Gastroesophageal sphincter (tissue), 4 donors: ENCODE measurements around the gene FAM234A. TPM values are rescaled to one million over a fixed set of nuclear protein-coding genes. Genes with fewer than 3 reads are reported as not detected.
"Not testable (repeated sequence)": the region's sequence is repeated elsewhere in the genome, so short reads cannot be mapped to it uniquely, and the experiment has no call there.

Experiments
- ATAC-seq: fragments of 150-250 bp; one replicate; pipeline ENCODE4 v1.9.1; 2016; ENCODE audit warnings: mild to moderate bottlenecking, moderate library complexity
- H3K27ac ChIP-seq, 4 donors: fragments of 200-600 bp; sonication (generic) in 3 of 4; 1 replicate in 3 of 4; 2 replicates in 1 of 4; pipeline ENCODE4 v1.5.1; 2016 to 2019
- H3K27me3 ChIP-seq: fragments of 200-600 bp; sonication (generic); one replicate; pipeline ENCODE4 v1.5.1; 2019
- H3K36me3 ChIP-seq, 2 donors: fragments of 200-600 bp; sonication (generic); one replicate each; pipeline ENCODE4 v1.5.1; 2019; ENCODE audit warnings: control low read depth in 1 of 2
- H3K4me1 ChIP-seq, 3 donors: fragments of 200-600 bp; sonication (generic); 1 replicate in 2 of 3; 2 replicates in 1 of 3; pipeline ENCODE4 v1.5.1; 2016 to 2019; ENCODE audit warnings: control low read depth in 2 of 3
- H3K4me3 ChIP-seq, 2 donors: fragments of 200-600 bp; sonication (generic); one replicate each; pipeline ENCODE4 v1.5.1; 2019; ENCODE audit warnings: mild to moderate bottlenecking in 1 of 2, moderate library complexity in 1 of 2
- H3K9me3 ChIP-seq, 3 donors: fragments of 200-600 bp; sonication (generic); one replicate each; pipeline ENCODE4 v1.5.1; 2017 to 2019; ENCODE audit warnings: control low read depth in 2 of 3
- EP300 ChIP-seq: sonication (generic); formaldehyde crosslinking; IDR thresholded peaks from one replicate; pipeline ENCODE4 v1.6.1; 2017; ENCODE audit warnings: antibody characterized with exemption, mild to moderate bottlenecking
- POLR2A ChIP-seq, 2 donors: fragments of 450-650 bp; IDR thresholded peaks; one replicate each; pipeline ENCODE4 v1.6.1; 2017; ENCODE audit warnings: antibody characterized with exemption in 2 of 2, mild to moderate bottlenecking in 2 of 2, moderate library complexity in 1 of 2
- POLR2AphosphoS5 ChIP-seq: sonication (generic); formaldehyde crosslinking; IDR thresholded peaks from one replicate; pipeline ENCODE4 v1.6.1; 2017; ENCODE audit warnings: antibody characterized with exemption
- WGBS, 2 donors: methylation state at CpG; one replicate each; pipeline ENCODE4 v1.1.5; 2018; ENCODE audit warnings: low coverage in 1 of 2; 5-methylcytosine and 5-hydroxymethylcytosine counted together
- total RNA-seq, 4 donors: library from RNA; depleted of rRNA; stranded (reverse); fragments of >200 nt; gene quantifications; one replicate each; pipeline ENCODE4 v1.1.0, GENCODE V29; 2016
- TF ChIP-seq, protein P1 (sequence below), 4 experiments: fragments of 200-600 bp in 2 of 4; fragments of 450-650 bp in 2 of 4; sonication (generic) in 1 of 4; IDR thresholded peaks; one replicate each; pipeline ENCODE4 v1.5.1; 2017 to 2019; ENCODE audit warnings: antibody characterized with exemption in 4 of 4, mild to moderate bottlenecking in 2 of 4, moderate library complexity in 2 of 4

FAM234A gene
- total RNA-seq, 4 donors from 2014 or later: 54.5 to 123 (median 93.2) TPM

- Histone ChIP-seq H3K9me3 (no peaks in the 10 kb centered on the region), H3K27ac (no peak overlapping the region), H3K36me3 (peaks cover 0 to 100% of the 10 kb centered on the region in 2 donors), H3K4me1 (no peaks in the 10 kb centered on the region), H3K27me3 (no peaks in the 10 kb centered on the region), H3K4me3 (no peak overlapping the region)
- no peak for ATAC-seq
- 90 to 94% methylated on average over 3 of the region's 3 CpGs for WGBS, 2 donors
- TF ChIP-seq POLR2A (IDR thresholded peaks at IDR 0.05) (no peak), EP300 (no peak), POLR2AphosphoS5 (no peak)
- TF ChIP-seq, protein P1, sequence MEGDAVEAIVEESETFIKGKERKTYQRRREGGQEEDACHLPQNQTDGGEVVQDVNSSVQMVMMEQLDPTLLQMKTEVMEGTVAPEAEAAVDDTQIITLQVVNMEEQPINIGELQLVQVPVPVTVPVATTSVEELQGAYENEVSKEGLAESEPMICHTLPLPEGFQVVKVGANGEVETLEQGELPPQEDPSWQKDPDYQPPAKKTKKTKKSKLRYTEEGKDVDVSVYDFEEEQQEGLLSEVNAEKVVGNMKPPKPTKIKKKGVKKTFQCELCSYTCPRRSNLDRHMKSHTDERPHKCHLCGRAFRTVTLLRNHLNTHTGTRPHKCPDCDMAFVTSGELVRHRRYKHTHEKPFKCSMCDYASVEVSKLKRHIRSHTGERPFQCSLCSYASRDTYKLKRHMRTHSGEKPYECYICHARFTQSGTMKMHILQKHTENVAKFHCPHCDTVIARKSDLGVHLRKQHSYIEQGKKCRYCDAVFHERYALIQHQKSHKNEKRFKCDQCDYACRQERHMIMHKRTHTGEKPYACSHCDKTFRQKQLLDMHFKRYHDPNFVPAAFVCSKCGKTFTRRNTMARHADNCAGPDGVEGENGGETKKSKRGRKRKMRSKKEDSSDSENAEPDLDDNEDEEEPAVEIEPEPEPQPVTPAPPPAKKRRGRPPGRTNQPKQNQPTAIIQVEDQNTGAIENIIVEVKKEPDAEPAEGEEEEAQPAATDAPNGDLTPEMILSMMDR (IDR thresholded peaks at IDR 0.05): no peak
Measured at GRCh38 chr16:212999-213398, 21.6 kb upstream of the FAM234A start.

- no peak overlapping the region for H3K4me3 ChIP-seq
- H3K36me3 ChIP-seq: peaks cover 0 to 100% of the 10 kb centered on the region in 2 donors
- ATAC-seq: no peak
- H3K9me3 ChIP-seq: no peaks in the 10 kb centered on the region
- no peaks in the 10 kb centered on the region for H3K4me1 ChIP-seq
- TF ChIP-seq POLR2AphosphoS5 (no peak), EP300 (no peak), POLR2A (IDR thresholded peaks at IDR 0.05) (no peak)
- TF ChIP-seq, protein P1 (IDR thresholded peaks at IDR 0.05): no peak
- no peak overlapping the region for H3K27ac ChIP-seq
- WGBS, 2 donors: 51 to 66% methylated on average over 4 of the region's 4 CpGs
- no peaks in the 10 kb centered on the region for H3K27me3 ChIP-seq
Measured at GRCh38 chr16:220021-220420, 14.6 kb upstream of the FAM234A start.

GRCh38 chr16:228151-228851, 6.3 kb upstream of the FAM234A start:
- Histone ChIP-seq H3K4me1 (peaks cover 0 to 32% (median 11%) of the 10 kb centered on the region in 3 donors), H3K36me3 (peaks cover 0 to 45% of the 10 kb centered on the region in 2 donors), H3K4me3 (peak overlapping the region; percentile 84 to 91), H3K27ac (peak overlapping the region; percentile 96 to 99 (median 98)), H3K9me3 (no peaks in the 10 kb centered on the region), H3K27me3 (no peaks in the 10 kb centered on the region)
- WGBS, 2 donors: 12% methylated on average over 5 to 9 of the region's 9 CpGs
- TF ChIP-seq POLR2A (IDR thresholded peaks at IDR 0.05): no peak
- no peak for TF ChIP-seq EP300
- ATAC-seq: no peak

DNA sequence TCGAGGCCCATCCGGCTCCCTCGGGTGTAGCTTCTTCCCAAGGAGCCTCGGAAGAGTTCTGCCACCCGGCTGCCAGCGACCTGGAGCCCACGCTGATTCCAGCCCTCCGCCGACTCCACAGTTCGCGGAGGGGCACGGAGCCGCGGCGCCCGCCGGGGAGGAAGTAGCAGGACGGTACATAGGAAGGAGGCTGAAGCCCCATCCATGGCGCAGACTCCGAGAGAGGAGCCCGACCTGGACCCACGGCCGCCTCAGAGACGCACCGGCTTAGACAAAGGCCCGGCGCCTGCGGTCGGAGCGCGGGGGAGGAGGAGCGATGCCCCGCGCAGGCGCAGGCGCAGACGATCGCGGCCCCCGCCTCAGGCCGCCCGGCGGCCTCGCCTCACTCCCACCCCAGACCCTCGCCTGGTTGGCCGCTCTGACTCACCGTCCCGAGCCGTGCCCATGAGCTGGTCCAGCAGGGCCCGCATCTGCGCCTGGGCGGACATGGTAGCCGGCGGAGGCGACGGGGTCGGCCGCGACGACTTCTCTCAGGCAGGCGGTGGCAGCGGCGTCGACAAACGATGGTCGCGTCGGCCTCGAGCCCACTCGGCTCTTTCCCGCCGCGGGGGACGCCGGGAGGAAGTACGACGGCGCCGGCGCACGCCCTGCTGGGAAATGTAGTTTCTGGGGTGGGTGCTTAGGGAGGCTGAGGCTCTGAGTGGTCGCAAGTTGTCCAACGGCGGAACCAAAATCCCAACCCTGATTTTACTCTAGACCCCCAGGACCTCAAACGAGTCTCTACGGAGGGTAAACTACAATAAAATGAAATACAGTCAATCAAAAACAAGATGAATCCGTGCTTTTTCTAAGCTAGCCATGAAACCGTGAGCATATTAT, 5.5 kb upstream of the FAM234A start, which contains the start of gene LUC7L:
Gene LUC7L, minus strand, starts transcription at position 598 of the 879 bp plus-strand sequence. Its CDS starts 110 bp downstream, at position 488.
- 7 to 12% methylated on average over 7 to 11 of the region's 88 CpGs for WGBS, 2 donors
- no peak for TF ChIP-seq EP300
- TF ChIP-seq, protein P1 (IDR thresholded peaks at IDR 0.05): peak in 2 of 4 experiments; percentile 16 to 17
- peak; percentile 93 to 94 for TF ChIP-seq POLR2A (IDR thresholded peaks at IDR 0.05)
- peak; percentile 98 for TF ChIP-seq POLR2AphosphoS5
- peak within 1 kb of the TSS; percentile 84 to 91 for H3K4me3 ChIP-seq
- ATAC-seq: peak; percentile 95
- H3K36me3 ChIP-seq: peaks cover 0 to 37% of the 10 kb centered on the region in 2 donors
- peak within 1 kb of the TSS; percentile 96 to 99 (median 98) for H3K27ac ChIP-seq
- no peaks in the 10 kb centered on the region for H3K9me3 ChIP-seq
- peaks cover 0 to 36% (median 11%) of the 10 kb centered on the region in 3 donors for H3K4me1 ChIP-seq
- H3K27me3 ChIP-seq: no peaks in the 10 kb centered on the region

- H3K4me3 ChIP-seq: peak overlapping the region; percentile 84 to 91
- TF ChIP-seq POLR2A (IDR thresholded peaks at IDR 0.05) (no peak), EP300 (no peak)
- TF ChIP-seq, protein P1 (IDR thresholded peaks at IDR 0.05): no peak
- peak overlapping the region in 3 of 4 donors; percentile 96 to 99 (median 99) for H3K27ac ChIP-seq
- 72 to 78% methylated on average over 18 to 22 of the region's 22 CpGs for WGBS, 2 donors
- no peaks in the 10 kb centered on the region for H3K27me3 ChIP-seq
- no peaks in the 10 kb centered on the region for H3K9me3 ChIP-seq
- H3K4me1 ChIP-seq: peaks cover 0 to 38% (median 11%) of the 10 kb centered on the region in 3 donors
- peaks cover 0 to 30% of the 10 kb centered on the region in 2 donors for H3K36me3 ChIP-seq
- ATAC-seq: no peak
Measured at GRCh38 chr16:229731-230281, 4.8 kb upstream of the FAM234A start.

DNA sequence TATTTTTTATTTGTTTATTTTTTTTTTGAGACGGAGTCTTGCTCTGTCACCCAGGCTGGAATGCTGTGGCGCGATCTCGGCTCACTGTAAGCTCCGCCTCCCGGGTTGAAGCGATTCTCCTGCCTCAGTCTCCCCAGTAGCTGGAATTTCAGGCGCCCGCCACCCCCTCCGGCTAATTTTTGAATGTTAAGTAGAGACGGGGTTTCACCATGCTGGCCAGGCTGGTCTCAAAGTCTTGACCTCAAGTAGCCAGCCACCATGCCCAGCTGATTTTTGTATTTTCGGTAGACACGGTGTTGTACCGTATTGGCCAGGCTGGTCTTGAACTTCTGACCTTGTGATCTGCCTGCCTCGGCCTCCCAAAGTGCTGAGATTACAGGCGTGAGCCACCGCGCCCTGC, 4.3 kb upstream of the FAM234A start:
- peaks cover 0 to 25% of the 10 kb centered on the region in 2 donors for H3K36me3 ChIP-seq
- not testable (repeated sequence) for H3K9me3 ChIP-seq, H3K27ac ChIP-seq, ATAC-seq, H3K4me3 ChIP-seq, H3K27me3 ChIP-seq
- WGBS, 2 donors: 94% methylated on average over 17 of the region's 18 CpGs; no CpG with 5 or more reads in 1 of the 2 donors
- peaks cover 0 to 42% (median 11%) of the 10 kb centered on the region in 3 donors for H3K4me1 ChIP-seq
